K562 (cell line): ENCODE measurements around the gene PHLDA3.

Experiments
- ATF7 ChIP-seq: fragments of 450-650 bp; IDR thresholded peaks from 2 replicates; pipeline ENCODE4 v1.7.1; 2014; ENCODE audit warnings: mild to moderate bottlenecking, moderate library complexity
- CBX2 ChIP-seq: fragments of 200-600 bp; sonication (generic); IDR thresholded peaks from one replicate; pipeline ENCODE4 v1.6.1; 2012; ENCODE audit warnings: mild to moderate bottlenecking, low read length, inconsistent platforms; ENCODE audit not compliant: insufficient read depth, poor library complexity, severe bottlenecking
- KLF16 ChIP-seq: IDR thresholded peaks from 2 replicates; pipeline ENCODE4 v1.6.1; 2016; ENCODE audit warnings: antibody characterized with exemption
- MAZ ChIP-seq, 2 experiments: fragments of 450-650 bp in 1 of 2; sonication (generic) in 1 of 2; formaldehyde crosslinking; IDR thresholded peaks in 1 of 2; conservative IDR thresholded peaks in 1 of 2; 2 replicates each; pipeline versions ENCODE4 v1.4.0 to v1.5.0; 2020; ENCODE audit warnings: mild to moderate bottlenecking in 1 of 2, missing genetic modification reagents in 1 of 2
- ZNF263 ChIP-seq: sonication (generic); formaldehyde crosslinking; IDR thresholded peaks from 2 replicates; pipeline ENCODE4 v1.8.0; 2022; ENCODE audit warnings: mild to moderate bottlenecking, missing genetic modification reagents, borderline replicate concordance
- TF ChIP-seq, protein P1 (sequence below), 2 experiments: fragments of 450-650 bp; formaldehyde crosslinking in 1 of 2; IDR thresholded peaks; 2 replicates each; pipeline versions ENCODE4 v1.4.0 to v1.6.1; 2014 to 2020; ENCODE audit warnings: mild to moderate bottlenecking in 2 of 2, borderline replicate concordance in 1 of 2, low read depth in 1 of 2
- TF ChIP-seq, protein P2 (sequence below): sonication (generic); formaldehyde crosslinking; IDR thresholded peaks from 2 replicates; pipeline ENCODE4 v1.5.0; 2020; ENCODE audit warnings: missing genetic modification reagents

DNA sequence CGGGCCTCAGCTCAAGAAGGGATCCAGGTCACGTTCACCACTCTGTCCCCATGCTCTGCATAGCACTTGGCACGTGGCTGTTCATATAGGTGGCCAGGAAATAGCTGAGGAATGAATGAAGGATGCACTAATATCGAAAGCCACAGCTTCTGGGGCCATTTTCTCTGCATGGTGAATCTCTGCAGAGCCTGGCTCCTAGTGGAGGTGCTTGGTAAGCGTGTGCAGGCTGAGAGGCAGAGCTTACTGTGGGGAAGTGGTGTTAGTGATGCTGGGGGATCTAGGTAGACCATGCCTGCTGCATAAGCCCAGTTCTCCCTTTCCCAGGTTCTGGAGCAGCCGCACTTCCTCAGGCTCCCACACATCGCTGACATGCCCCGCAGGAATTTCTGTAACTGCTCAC, 29.6 kb upstream of the PHLDA3 start:
- TF ChIP-seq, protein P1, sequence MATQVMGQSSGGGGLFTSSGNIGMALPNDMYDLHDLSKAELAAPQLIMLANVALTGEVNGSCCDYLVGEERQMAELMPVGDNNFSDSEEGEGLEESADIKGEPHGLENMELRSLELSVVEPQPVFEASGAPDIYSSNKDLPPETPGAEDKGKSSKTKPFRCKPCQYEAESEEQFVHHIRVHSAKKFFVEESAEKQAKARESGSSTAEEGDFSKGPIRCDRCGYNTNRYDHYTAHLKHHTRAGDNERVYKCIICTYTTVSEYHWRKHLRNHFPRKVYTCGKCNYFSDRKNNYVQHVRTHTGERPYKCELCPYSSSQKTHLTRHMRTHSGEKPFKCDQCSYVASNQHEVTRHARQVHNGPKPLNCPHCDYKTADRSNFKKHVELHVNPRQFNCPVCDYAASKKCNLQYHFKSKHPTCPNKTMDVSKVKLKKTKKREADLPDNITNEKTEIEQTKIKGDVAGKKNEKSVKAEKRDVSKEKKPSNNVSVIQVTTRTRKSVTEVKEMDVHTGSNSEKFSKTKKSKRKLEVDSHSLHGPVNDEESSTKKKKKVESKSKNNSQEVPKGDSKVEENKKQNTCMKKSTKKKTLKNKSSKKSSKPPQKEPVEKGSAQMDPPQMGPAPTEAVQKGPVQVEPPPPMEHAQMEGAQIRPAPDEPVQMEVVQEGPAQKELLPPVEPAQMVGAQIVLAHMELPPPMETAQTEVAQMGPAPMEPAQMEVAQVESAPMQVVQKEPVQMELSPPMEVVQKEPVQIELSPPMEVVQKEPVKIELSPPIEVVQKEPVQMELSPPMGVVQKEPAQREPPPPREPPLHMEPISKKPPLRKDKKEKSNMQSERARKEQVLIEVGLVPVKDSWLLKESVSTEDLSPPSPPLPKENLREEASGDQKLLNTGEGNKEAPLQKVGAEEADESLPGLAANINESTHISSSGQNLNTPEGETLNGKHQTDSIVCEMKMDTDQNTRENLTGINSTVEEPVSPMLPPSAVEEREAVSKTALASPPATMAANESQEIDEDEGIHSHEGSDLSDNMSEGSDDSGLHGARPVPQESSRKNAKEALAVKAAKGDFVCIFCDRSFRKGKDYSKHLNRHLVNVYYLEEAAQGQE (IDR thresholded peaks at IDR 0.05; ENCODE audit: borderline replicate concordance): no peak
- TF ChIP-seq, protein P1 (CRISPR knock-in tag; IDR thresholded peaks at IDR 0.05; ENCODE audit: low read depth): no peak
- TF ChIP-seq, protein P2, sequence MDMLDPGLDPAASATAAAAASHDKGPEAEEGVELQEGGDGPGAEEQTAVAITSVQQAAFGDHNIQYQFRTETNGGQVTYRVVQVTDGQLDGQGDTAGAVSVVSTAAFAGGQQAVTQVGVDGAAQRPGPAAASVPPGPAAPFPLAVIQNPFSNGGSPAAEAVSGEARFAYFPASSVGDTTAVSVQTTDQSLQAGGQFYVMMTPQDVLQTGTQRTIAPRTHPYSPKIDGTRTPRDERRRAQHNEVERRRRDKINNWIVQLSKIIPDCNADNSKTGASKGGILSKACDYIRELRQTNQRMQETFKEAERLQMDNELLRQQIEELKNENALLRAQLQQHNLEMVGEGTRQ (CRISPR knock-in tag): no peak
- TF ChIP-seq KLF16 (no peak), ZNF263 (CRISPR knock-in tag) (no peak), MAZ (CRISPR knock-in tag; conservative IDR thresholded peaks at IDR 0.05 in 1 of 2, IDR thresholded peaks at IDR 0.05 in 1 of 2) (no peak), CBX2 (no peak), ATF7 (no peak)
